Activated naive CD8-positive, alpha-beta T cell treated with anti-CD3 and anti-CD28 coated beads for 36 hours (primary cell): Measurements from ENCODE around the gene AMIGO2. TPM values are rescaled to one million over a fixed set of nuclear protein-coding genes. Genes with fewer than 3 reads are reported as not detected.
"Not testable (repeated sequence)": the region's sequence is repeated elsewhere in the genome, so short reads cannot be mapped to it uniquely, and the experiment has no call there.

Experiments used
- DNase-seq: peaks from one replicate; pipeline ENCODE4 v3.0.0; 2021
- H3K27ac Mint-ChIP-seq: one replicate; pipeline ENCODE4 v1.8.0; 2022; ENCODE audit warnings: mild to moderate bottlenecking, moderate library complexity, mixed read lengths
- H3K27me3 Mint-ChIP-seq: one replicate; pipeline ENCODE4 v1.8.0; 2022; ENCODE audit warnings: mild to moderate bottlenecking, mixed read lengths
- H3K36me3 Mint-ChIP-seq: one replicate; pipeline ENCODE4 v1.8.0; 2021; ENCODE audit warnings: mild to moderate bottlenecking, mixed read lengths
- H3K4me1 Mint-ChIP-seq: one replicate; pipeline ENCODE4 v1.8.0; 2021; ENCODE audit warnings: mixed read lengths
- H3K4me3 Mint-ChIP-seq: one replicate; pipeline ENCODE4 v1.8.0; 2022; ENCODE audit warnings: mild to moderate bottlenecking, moderate library complexity, mixed read lengths
- H3K9me3 Mint-ChIP-seq: one replicate; pipeline ENCODE4 v1.8.0; 2022; ENCODE audit warnings: mixed read lengths
- total RNA-seq, 2 experiments: library from RNA; stranded (reverse); gene quantifications; one replicate each; pipeline ENCODE4 v1.2.3, GENCODE V29; 2021

AMIGO2 gene
- total RNA-seq, 2 experiments from 2014 or later, result 19.0 to 20.6 TPM

- H3K9me3 Mint-ChIP-seq, result no peaks in the 10 kb centered on the region
- H3K4me3 Mint-ChIP-seq, result no peak overlapping the region
- peaks cover 22% of the 10 kb centered on the region for H3K4me1 Mint-ChIP-seq
- no peak overlapping the region for H3K27ac Mint-ChIP-seq
- DNase-seq, result no peak
- no peaks in the 10 kb centered on the region for H3K27me3 Mint-ChIP-seq
- H3K36me3 Mint-ChIP-seq, result peaks cover 2% of the 10 kb centered on the region
Measured at GRCh38 chr12:47070310-47070709, 9.4 kb downstream of the AMIGO2 start.

- H3K4me3 Mint-ChIP-seq, result no peak overlapping the region
- H3K4me1 Mint-ChIP-seq, result peaks cover 19% of the 10 kb centered on the region
- H3K9me3 Mint-ChIP-seq, result no peaks in the 10 kb centered on the region
- H3K27me3 Mint-ChIP-seq, result no peaks in the 10 kb centered on the region
- no peak overlapping the region for H3K27ac Mint-ChIP-seq
- H3K36me3 Mint-ChIP-seq, result no peaks in the 10 kb centered on the region
- DNase-seq, result no peak
Measured at GRCh38 chr12:47068539-47068938, 11.2 kb downstream of the AMIGO2 start.

- Mint-ChIP-seq H3K27ac (no peak overlapping the region), H3K4me1 (peaks cover 19% of the 10 kb centered on the region), H3K27me3 (no peaks in the 10 kb centered on the region), H3K4me3 (no peak overlapping the region), H3K9me3 (no peaks in the 10 kb centered on the region), H3K36me3 (no peaks in the 10 kb centered on the region)
- no peak for DNase-seq
Measured at GRCh38 chr12:47067771-47068431, 11.9 kb downstream of the AMIGO2 start.

GRCh38 chr12:47067176-47067575 lies 12.6 kb downstream of the AMIGO2 start:
- Mint-ChIP-seq H3K27ac (no peak overlapping the region), H3K9me3 (peaks cover 1% of the 10 kb centered on the region), H3K4me1 (peaks cover 19% of the 10 kb centered on the region), H3K27me3 (no peaks in the 10 kb centered on the region), H3K36me3 (no peaks in the 10 kb centered on the region), H3K4me3 (no peak overlapping the region)
- no peak for DNase-seq

GRCh38 chr12:47066278-47067025 lies 13.3 kb downstream of the AMIGO2 start:
- H3K9me3 Mint-ChIP-seq, result peaks cover 1% of the 10 kb centered on the region
- no peak for DNase-seq

GRCh38 chr12:47065546-47065945 lies 14.2 kb downstream of the AMIGO2 start:
- H3K27ac Mint-ChIP-seq, result no peak overlapping the region
- peaks cover 6% of the 10 kb centered on the region for H3K9me3 Mint-ChIP-seq
- H3K4me3 Mint-ChIP-seq, result no peak overlapping the region
- no peaks in the 10 kb centered on the region for H3K27me3 Mint-ChIP-seq
- H3K4me1 Mint-ChIP-seq, result peaks cover 12% of the 10 kb centered on the region
- no peak for DNase-seq
- H3K36me3 Mint-ChIP-seq, result no peaks in the 10 kb centered on the region

More at GRCh38 chr12:47066278-47067025, 13.3 kb downstream of the AMIGO2 start:
- Mint-ChIP-seq H3K4me1 (peaks cover 17% of the 10 kb centered on the region), H3K27ac (no peak overlapping the region), H3K27me3 (no peaks in the 10 kb centered on the region), H3K4me3 (no peak overlapping the region), H3K36me3 (no peaks in the 10 kb centered on the region)

GRCh38 chr12:47058640-47059039 lies 21.1 kb downstream of the AMIGO2 start:
- not testable (repeated sequence) for H3K27me3 Mint-ChIP-seq, H3K27ac Mint-ChIP-seq, H3K36me3 Mint-ChIP-seq, H3K4me3 Mint-ChIP-seq, DNase-seq, H3K4me1 Mint-ChIP-seq
- H3K9me3 Mint-ChIP-seq, result peaks cover 19% of the 10 kb centered on the region

- not testable (repeated sequence) for H3K27ac Mint-ChIP-seq, H3K36me3 Mint-ChIP-seq, H3K4me3 Mint-ChIP-seq, H3K4me1 Mint-ChIP-seq, DNase-seq, H3K27me3 Mint-ChIP-seq
- H3K9me3 Mint-ChIP-seq, result peaks cover 19% of the 10 kb centered on the region
Measured at GRCh38 chr12:47056944-47057343, 22.8 kb downstream of the AMIGO2 start.

GRCh38 chr12:47055856-47056255 lies 23.9 kb downstream of the AMIGO2 start:
- H3K4me1 Mint-ChIP-seq, H3K4me3 Mint-ChIP-seq, H3K27ac Mint-ChIP-seq, DNase-seq, H3K27me3 Mint-ChIP-seq: not testable (repeated sequence)
- H3K9me3 Mint-ChIP-seq, result peaks cover 25% of the 10 kb centered on the region
- peaks cover 11% of the 10 kb centered on the region for H3K36me3 Mint-ChIP-seq

GRCh38 chr12:47054659-47055058 lies 25.1 kb downstream of the AMIGO2 start:
- DNase-seq, result no peak
- peaks cover 13% of the 10 kb centered on the region for H3K36me3 Mint-ChIP-seq
- no peak overlapping the region for H3K4me3 Mint-ChIP-seq
- no peak overlapping the region for H3K27ac Mint-ChIP-seq
- H3K27me3 Mint-ChIP-seq, result no peaks in the 10 kb centered on the region
- peaks cover 26% of the 10 kb centered on the region for H3K9me3 Mint-ChIP-seq
- H3K4me1 Mint-ChIP-seq, result no peaks in the 10 kb centered on the region

- Mint-ChIP-seq H3K27me3 (no peaks in the 10 kb centered on the region), H3K4me1 (no peaks in the 10 kb centered on the region), H3K9me3 (peaks cover 24% of the 10 kb centered on the region), H3K4me3 (no peak overlapping the region), H3K36me3 (peaks cover 11% of the 10 kb centered on the region), H3K27ac (no peak overlapping the region)
- DNase-seq, result no peak
Measured at GRCh38 chr12:47053961-47054360, 25.8 kb downstream of the AMIGO2 start.

GRCh38 chr12:47052274-47052673 lies 27.5 kb downstream of the AMIGO2 start:
- Mint-ChIP-seq H3K27ac (no peak overlapping the region), H3K4me1 (no peaks in the 10 kb centered on the region), H3K27me3 (no peaks in the 10 kb centered on the region), H3K9me3 (peaks cover 19% of the 10 kb centered on the region), H3K36me3 (peaks cover 11% of the 10 kb centered on the region), H3K4me3 (no peak overlapping the region)
- no peak for DNase-seq

- not testable (repeated sequence) for DNase-seq, H3K36me3 Mint-ChIP-seq, H3K4me1 Mint-ChIP-seq, H3K4me3 Mint-ChIP-seq, H3K27me3 Mint-ChIP-seq, H3K27ac Mint-ChIP-seq
- H3K9me3 Mint-ChIP-seq, result peaks cover 15% of the 10 kb centered on the region
Measured at GRCh38 chr12:47051291-47051690, 28.5 kb downstream of the AMIGO2 start.

- Mint-ChIP-seq H3K27me3 (no peaks in the 10 kb centered on the region), H3K36me3 (peaks cover 7% of the 10 kb centered on the region), H3K4me1 (peaks cover 3% of the 10 kb centered on the region), H3K4me3 (no peak overlapping the region), H3K9me3 (peaks cover 13% of the 10 kb centered on the region), H3K27ac (no peak overlapping the region)
- DNase-seq, result no peak
Measured at GRCh38 chr12:47048541-47048940, 31.2 kb downstream of the AMIGO2 start.

GRCh38 chr12:47041327-47041726 lies 38.4 kb downstream of the AMIGO2 start:
- H3K27ac Mint-ChIP-seq, result no peak overlapping the region
- no peak for DNase-seq

GRCh38 chr12:47039756-47040155 lies 40.0 kb downstream of the AMIGO2 start:
- Mint-ChIP-seq H3K9me3 (no peaks in the 10 kb centered on the region), H3K36me3 (no peaks in the 10 kb centered on the region), H3K27ac (no peak overlapping the region), H3K4me3 (no peak overlapping the region), H3K4me1 (peaks cover 16% of the 10 kb centered on the region), H3K27me3 (no peaks in the 10 kb centered on the region)
- no peak for DNase-seq

More at GRCh38 chr12:47041327-47041726, 38.4 kb downstream of the AMIGO2 start:
- Mint-ChIP-seq H3K27me3 (no peaks in the 10 kb centered on the region), H3K9me3 (no peaks in the 10 kb centered on the region), H3K4me1 (peaks cover 10% of the 10 kb centered on the region), H3K36me3 (no peaks in the 10 kb centered on the region), H3K4me3 (no peak overlapping the region)
